Peyer's patch (tissue), 4 donors: ENCODE measurements around the gene PLPPR2.

Experiments
- POLR2A ChIP-seq, 2 donors: fragments of 450-650 bp; IDR thresholded peaks; one replicate each; pipeline ENCODE4 v1.5.1; 2017; ENCODE audit warnings: antibody characterized with exemption in 2 of 2, mild to moderate bottlenecking in 2 of 2, moderate library complexity in 2 of 2
- TF ChIP-seq, protein P1 (sequence below), 6 experiments: fragments of 450-650 bp in 4 of 6; fragments of 200-600 bp in 2 of 6; sonication (generic) in 1 of 6; IDR thresholded peaks; one replicate each; pipeline ENCODE4 v1.5.1; 2017 to 2019; ENCODE audit warnings: antibody characterized with exemption in 6 of 6, mild to moderate bottlenecking in 3 of 6, moderate library complexity in 1 of 6

GRCh38 chr19:11365557-11366117 lies 10.4 kb downstream of the PLPPR2 start:
- TF ChIP-seq, protein P1, sequence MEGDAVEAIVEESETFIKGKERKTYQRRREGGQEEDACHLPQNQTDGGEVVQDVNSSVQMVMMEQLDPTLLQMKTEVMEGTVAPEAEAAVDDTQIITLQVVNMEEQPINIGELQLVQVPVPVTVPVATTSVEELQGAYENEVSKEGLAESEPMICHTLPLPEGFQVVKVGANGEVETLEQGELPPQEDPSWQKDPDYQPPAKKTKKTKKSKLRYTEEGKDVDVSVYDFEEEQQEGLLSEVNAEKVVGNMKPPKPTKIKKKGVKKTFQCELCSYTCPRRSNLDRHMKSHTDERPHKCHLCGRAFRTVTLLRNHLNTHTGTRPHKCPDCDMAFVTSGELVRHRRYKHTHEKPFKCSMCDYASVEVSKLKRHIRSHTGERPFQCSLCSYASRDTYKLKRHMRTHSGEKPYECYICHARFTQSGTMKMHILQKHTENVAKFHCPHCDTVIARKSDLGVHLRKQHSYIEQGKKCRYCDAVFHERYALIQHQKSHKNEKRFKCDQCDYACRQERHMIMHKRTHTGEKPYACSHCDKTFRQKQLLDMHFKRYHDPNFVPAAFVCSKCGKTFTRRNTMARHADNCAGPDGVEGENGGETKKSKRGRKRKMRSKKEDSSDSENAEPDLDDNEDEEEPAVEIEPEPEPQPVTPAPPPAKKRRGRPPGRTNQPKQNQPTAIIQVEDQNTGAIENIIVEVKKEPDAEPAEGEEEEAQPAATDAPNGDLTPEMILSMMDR (IDR thresholded peaks at IDR 0.05) = no peak
- TF ChIP-seq POLR2A (IDR thresholded peaks at IDR 0.05) = no peak
